Adrenal gland (tissue), 5 donors: ENCODE data around the gene COQ3.

Source experiments
- CTCF ChIP-seq, 6 experiments: fragments of 450-650 bp in 4 of 6; fragments of 200-600 bp in 2 of 6; sonication (generic) in 1 of 6; IDR thresholded peaks; 1 replicate in 5 of 6; 2 replicates in 1 of 6; pipeline versions ENCODE4 v1.5.1 to v1.8.0; 2016 to 2021; ENCODE audit warnings: antibody characterized with exemption in 6 of 6, mild to moderate bottlenecking in 2 of 6, moderate library complexity in 1 of 6
- POLR2A ChIP-seq, 2 donors: fragments of 450-650 bp; IDR thresholded peaks; one replicate each; pipeline ENCODE4 v1.6.1; 2017; ENCODE audit warnings: antibody characterized with exemption in 2 of 2, mild to moderate bottlenecking in 2 of 2, moderate library complexity in 1 of 2
- donor health status: DM: no; HTN: no; CAD: no.

- no peak for TF ChIP-seq CTCF (IDR thresholded peaks at IDR 0.05)
- TF ChIP-seq POLR2A (IDR thresholded peaks at IDR 0.05), result no peak
These were observed 69.0 kb downstream of the COQ3 start for GRCh38 chr6:99324996-99325395.
